GM12878 (cell line): ENCODE measurements around the gene DLG1. TPM values are rescaled to one million over a fixed set of nuclear protein-coding genes. Genes with fewer than 3 reads are reported as not detected.

Experiments used
- ATAC-seq: fragments of 200-7000 bp; cut with Tn5 transposase; 3 replicates; pipeline ENCODE4 v1.9.1; 2020; ENCODE audit warnings: mild to moderate bottlenecking, moderate library complexity
- BruUV-seq: library from RNA; stranded (reverse); fragments of 400-500 nt; replicated peaks from 2 replicates; lab custom pipeline; 2021; lab: Mats Ljungman, UMichigan
- CTCF ChIA-PET: fragments of 300-600 bp; sonication (Branson Sonifier 250); formaldehyde crosslinking; extraction: SDS; loops from one replicate; lab custom pipeline; 2021; ENCODE audit warnings: inconsistent platforms; lab: Yijun Ruan, JAX
- POLR2A ChIA-PET: fragments of 350-600 bp; formaldehyde crosslinking; extraction: SDS; loops from one replicate; lab custom pipeline; 2021; ENCODE audit warnings: inconsistent platforms; lab: Charles Lee
- RAD21 ChIA-PET: fragments of 300-600 bp; sonication (Branson Sonifier 250); formaldehyde crosslinking; loops from one replicate; lab custom pipeline; 2023; ENCODE audit warnings: antibody characterized with exemption; ENCODE audit not compliant: unreplicated experiment; lab: Charles Lee
- SMC1A ChIA-PET: fragments of 300-600 bp; sonication (Branson Sonifier 250); formaldehyde crosslinking; loops from one replicate; lab custom pipeline; 2023; ENCODE audit not compliant: unreplicated experiment, uncharacterized antibody; lab: Charles Lee
- DNase-seq: peaks from one replicate; pipeline ENCODE4 v3.0.0-alpha.2; 2011; ENCODE audit warnings: low read depth, low spot score
- FAIRE-seq: peaks from 3 replicates; lab custom pipeline; 2011; peaks lifted over from hg19 to GRCh38; lab: Jason Lieb, UNC
- H2AFZ ChIP-seq: 2 replicates; pipeline ENCODE4 v1.6.0; 2011; ENCODE audit warnings: low read depth, low read length, control low read depth; ENCODE audit not compliant: control insufficient read depth
- H3K27ac ChIP-seq: 2 replicates; pipeline ENCODE4 v1.5.1; 2011; ENCODE audit warnings: control low read depth; ENCODE audit not compliant: control insufficient read depth, insufficient read depth
- H3K27me3 ChIP-seq, 2 experiments: replicated peaks in 1 of 2; 2 replicates each; pipeline versions ENCODE4 v1.6.0 to v1.6.1; 2011; ENCODE audit warnings: low read length in 1 of 2; ENCODE audit not compliant: control insufficient read depth in 2 of 2, insufficient read depth in 2 of 2
- H3K36me3 ChIP-seq, 2 experiments: 2 replicates each; pipeline ENCODE4 v1.5.1; 2011; ENCODE audit warnings: low read length in 1 of 2; ENCODE audit not compliant: control insufficient read depth in 2 of 2, insufficient read depth in 2 of 2
- H3K4me1 ChIP-seq: 2 replicates; pipeline ENCODE4 v1.6.1; 2011; ENCODE audit warnings: mild to moderate bottlenecking, low read length, moderate library complexity, mixed read lengths; ENCODE audit not compliant: control insufficient read depth, insufficient read depth
- H3K4me2 ChIP-seq: 2 replicates; pipeline ENCODE4 v1.6.0; 2011; ENCODE audit warnings: control low read depth; ENCODE audit not compliant: control insufficient read depth, insufficient read depth
- H3K4me3 ChIP-seq: fragments of 200-600 bp; sonication (generic); 2 replicates; pipeline ENCODE4 v1.5.1; 2016
- H3K79me2 ChIP-seq: 2 replicates; pipeline ENCODE4 v1.6.0; 2011; ENCODE audit warnings: low read length; ENCODE audit not compliant: control insufficient read depth, insufficient read depth
- H3K9ac ChIP-seq: 2 replicates; pipeline ENCODE4 v1.8.0; 2011; ENCODE audit warnings: low read length, control low read depth, mixed read lengths; ENCODE audit not compliant: control insufficient read depth, insufficient read depth
- H3K9me3 ChIP-seq: replicated peaks from 3 replicates; pipeline ENCODE4 v1.5.1; 2011; ENCODE audit warnings: mild to moderate bottlenecking, low read length; ENCODE audit not compliant: control insufficient read depth, insufficient read depth
- H4K20me1 ChIP-seq: 2 replicates; pipeline ENCODE4 v1.6.0; 2011; ENCODE audit not compliant: control insufficient read depth, insufficient read depth
- CBX5 ChIP-seq: sonication (generic); IDR thresholded peaks from 2 replicates; pipeline ENCODE4 v1.6.1; 2016; ENCODE audit warnings: low read depth, moderate library complexity, mild to moderate bottlenecking, inconsistent platforms
- CUX1 ChIP-seq: IDR thresholded peaks from 2 replicates; pipeline ENCODE4 v1.6.1; 2012; ENCODE audit warnings: improper control_type of control experiment, low read depth, low read length; ENCODE audit not compliant: insufficient replicate concordance
- MLLT1 ChIP-seq: fragments of 450-650 bp; IDR thresholded peaks from 2 replicates; pipeline ENCODE4 v1.6.1; 2016; ENCODE audit warnings: mild to moderate bottlenecking
- MYB ChIP-seq: fragments of 150-350 bp; IDR thresholded peaks from 2 replicates; pipeline ENCODE4 v1.6.1; 2014; ENCODE audit warnings: mild to moderate bottlenecking, low read depth, low read length, borderline replicate concordance
- NRF1 ChIP-seq: conservative IDR thresholded peaks from 2 replicates; pipeline ENCODE4 v1.6.1; 2011; ENCODE audit warnings: mild to moderate bottlenecking, low read depth, low read length, improper control_type of control experiment
- PAX5 ChIP-seq: IDR thresholded peaks from 2 replicates; pipeline ENCODE4 v1.6.1; 2011; ENCODE audit warnings: low read depth, low read length, borderline replicate concordance
- ZBTB33 ChIP-seq: fragments of 450-650 bp; IDR thresholded peaks from 2 replicates; pipeline ENCODE4 v1.6.1; 2017; ENCODE audit warnings: mild to moderate bottlenecking
- WGBS: methylation state at CpG from one replicate; pipeline ENCODE4 v1.1.6; 2016; ENCODE audit warnings: low lambda C conversion rate; ENCODE audit not compliant: insufficient replicate concordance, insufficient coverage; ENCODE audit errors: missing lambda C conversion rate; 5-methylcytosine and 5-hydroxymethylcytosine counted together
- in situ Hi-C: fragments of 300-500 bp; cut with MboI; formaldehyde crosslinking; loops from 9 replicates; pipeline ENCODE4 v1.14.3; 2018; ENCODE audit warnings: mixed read lengths
- intact Hi-C: fragments of 100-400 bp; cut with micrococcal nuclease; formaldehyde crosslinking; loops from one replicate; pipeline ENCODE4 v1.14.2; 2022; ENCODE audit not compliant: unreplicated experiment
- polyA plus RNA-seq, 11 experiments: library from polyadenylated mRNA; depleted of rRNA in 4 of 11; unstranded in 6 of 11; stranded (reverse) in 5 of 11; fragments of >200 nt; fragmentation: Nextera tagmentation in 4 of 11; fragmentation: Illumina TruSeq in 1 of 11; extraction: Ambion mirVana in 4 of 11; extraction: Trizol in 1 of 11; gene quantifications; 1 replicate in 1 of 11; 2 replicates in 10 of 11; pipeline versions ENCODE4 v1.2.1 to v1.2.3, GENCODE V29; 2011 to 2016; ENCODE audit warnings: inconsistent platforms in 2 of 11, missing spikeins in 2 of 11, low read depth in 1 of 11
- total RNA-seq, 4 experiments: library from RNA; depleted of rRNA in 3 of 4; stranded (reverse); fragments of >200 nt in 3 of 4; fragmentation: Illumina TruSeq in 1 of 4; extraction: Trizol in 1 of 4; gene quantifications; 2 replicates each; pipeline versions ENCODE4 v1.2.1 to v1.2.3, GENCODE V29; 2013 to 2021

Gene DLG1
- total and polyA plus RNA-seq, 10 of the 15 experiments (the other 5 are each of a cell fraction or from before 2014, with no cell fraction given): 9.2 to 63.1 (median 40.1) TPM

GRCh38 chr3:197136744-197137143 is 161.7 kb downstream of the DLG1 start (continued):
- TF ChIP-seq MYB (no peak), CUX1 (no peak)

- DNase-seq (no peak), FAIRE-seq (no peak), ATAC-seq (no peak)
- CTCF ChIA-PET: interaction anchor here (0.6 to 1.2 kb wide), 2 partner anchors 106 to 251 kb away, joined by 3 read pairs; no protein-coding TSS in a partner anchor
- Histone ChIP-seq H3K27me3 (no peaks in the 10 kb centered on the region), H3K27ac (no peak overlapping the region), H4K20me1 (no peaks in the 10 kb centered on the region), H2AFZ (no peak overlapping the region), H3K9me3 (peaks cover 18% of the 10 kb centered on the region), H3K4me2 (no peak overlapping the region), H3K9ac (no peak overlapping the region), H3K4me3 (no peak overlapping the region), H3K4me1 (no peaks in the 10 kb centered on the region)
- intact Hi-C loops (no loop called here), in situ Hi-C loops (no loop called here)
- WGBS: 98% methylated on average over 5 of the region's 5 CpGs
- SMC1A ChIA-PET: interaction anchor here (0.7 to 2.8 kb wide), 3 partner anchors 10 to 15 kb away, joined by 3 to 8 read pairs (median 3); no protein-coding TSS in a partner anchor
- RAD21 ChIA-PET: no interaction called here
- POLR2A ChIA-PET: interaction anchor here (0.6 to 0.7 kb wide), 2 partner anchors 18 to 264 kb away, joined by 3 to 7 read pairs; no protein-coding TSS in a partner anchor
- BruUV-seq: no TSS peak
- no peak for TF ChIP-seq MLLT1
- no peak for TF ChIP-seq PAX5
- peak; percentile 78; the same call in 1 of the 2 replicates for TF ChIP-seq CBX5
- no peak for TF ChIP-seq ZBTB33
- no peak for TF ChIP-seq NRF1
- TF ChIP-seq, all 136 proteins: peak for 1
- peaks cover 7 to 27% of the 10 kb centered on the region in 2 experiments for H3K36me3 ChIP-seq
- H3K79me2 ChIP-seq: no peaks in the 10 kb centered on the region
Measured at GRCh38 chr3:197135212-197135611, 163.2 kb downstream of the DLG1 start.
